B cell (primary cell): Measurements from ENCODE around the gene LYRM1.

ENCODE experiments used
- CTCF ChIP-seq: fragments of 200-600 bp; IDR thresholded peaks from one replicate; pipeline ENCODE4 v1.8.0; 2022; ENCODE audit warnings: antibody characterized with exemption, mild to moderate bottlenecking
- EZH2 ChIP-seq: IDR thresholded peaks from 2 replicates; pipeline ENCODE4 v1.6.1; 2012; ENCODE audit warnings: borderline replicate concordance, low read depth, mild to moderate bottlenecking, moderate library complexity, low read length; ENCODE audit not compliant: insufficient read depth, poor library complexity, severe bottlenecking

GRCh38 chr16:20957153-20957552 lies 56.6 kb downstream of the LYRM1 start:
- no peak for TF ChIP-seq CTCF
- no peak for TF ChIP-seq EZH2
